Bronchial epithelial cell (primary cell): ENCODE results near the gene WDFY4. TPM values are rescaled to one million over a fixed set of nuclear protein-coding genes. Genes with fewer than 3 reads are reported as not detected.

ENCODE experiments used
- DNase-seq: peaks from one replicate; pipeline ENCODE4 v3.0.0-alpha.2; 2010; ENCODE audit warnings: low read depth
- FAIRE-seq: peaks from 2 replicates; lab custom pipeline; 2011; peaks lifted over from hg19 to GRCh38; lab: Jason Lieb, UNC
- H3K27me3 ChIP-seq: 2 replicates; pipeline ENCODE4 v1.5.1; 2011; ENCODE audit warnings: low read length; ENCODE audit not compliant: control insufficient read depth, insufficient read depth
- H3K36me3 ChIP-seq: 2 replicates; pipeline ENCODE4 v1.5.1; 2011; ENCODE audit warnings: low read length; ENCODE audit not compliant: control insufficient read depth, insufficient read depth
- H3K4me3 ChIP-seq: 2 replicates; pipeline ENCODE4 v1.5.1; 2011; ENCODE audit warnings: mild to moderate bottlenecking, low read depth, low read length, control low read depth
- CTCF ChIP-seq: IDR thresholded peaks from 2 replicates; pipeline ENCODE4 v1.5.1; 2011; ENCODE audit warnings: mild to moderate bottlenecking, moderate library complexity, low read length, control low read depth, inconsistent platforms; ENCODE audit not compliant: insufficient read depth, severe bottlenecking
- total RNA-seq: library from RNA; depleted of rRNA; stranded (reverse); fragments of >200 nt; gene quantifications from 2 replicates; pipeline ENCODE4 v1.2.1, GENCODE V29; 2014

WDFY4 gene
- total RNA-seq, 1 donor from 2014 or later, result under 0.01 TPM

DNA sequence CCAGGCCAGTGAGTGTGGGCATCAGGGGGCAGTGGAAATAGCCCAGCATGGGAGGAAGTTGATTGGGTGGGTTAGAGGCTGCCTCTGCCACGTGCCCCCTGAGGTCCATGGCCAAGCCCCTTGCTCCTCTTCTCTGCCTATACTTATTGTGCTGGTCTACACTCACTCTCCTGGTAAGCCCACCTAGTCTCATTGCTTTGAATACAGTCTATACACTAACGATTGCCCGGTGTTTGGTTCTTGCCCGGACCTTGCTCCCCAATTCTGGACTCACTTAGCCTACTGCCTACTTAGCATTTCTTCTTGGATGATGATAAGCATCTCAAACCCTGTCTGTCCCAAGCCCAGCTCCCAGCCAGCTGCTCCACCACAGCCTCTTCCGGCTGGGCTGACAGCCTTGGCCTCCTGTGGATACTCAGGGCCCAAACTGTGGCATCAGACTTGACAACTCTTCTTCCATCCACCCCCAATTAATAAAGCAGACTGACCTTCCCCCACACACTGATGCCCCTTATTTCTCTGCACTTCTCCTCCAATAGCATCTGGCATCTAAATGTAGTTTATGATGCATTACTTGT is 244.8 kb downstream of the WDFY4 start:
- TF ChIP-seq CTCF, result no peak
- FAIRE-seq (no peak), DNase-seq (no peak)
- H3K4me3 ChIP-seq, result no peak overlapping the region
- H3K36me3 ChIP-seq, result no peaks in the 10 kb centered on the region
- no peaks in the 10 kb centered on the region for H3K27me3 ChIP-seq

DNA sequence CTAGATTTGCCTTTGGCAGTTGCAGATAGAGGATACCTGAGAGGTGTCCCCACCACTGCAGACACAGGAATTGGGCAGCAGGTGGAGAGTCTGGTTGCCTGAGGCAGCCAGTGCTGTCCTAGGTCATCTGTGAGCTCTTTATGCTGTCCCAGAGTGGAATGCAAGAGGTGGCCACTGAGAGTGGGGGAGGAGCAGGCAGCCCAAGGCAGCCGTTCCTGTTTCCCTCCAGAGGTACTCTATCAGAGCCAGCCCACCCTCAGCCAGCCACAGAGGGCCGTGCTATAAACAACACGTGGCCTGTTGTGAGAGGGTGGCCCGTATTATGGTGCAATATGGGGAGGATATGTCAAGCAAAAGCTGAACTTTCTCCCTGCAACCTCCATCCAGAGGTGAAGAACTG is 246.5 kb downstream of the WDFY4 start:
- peaks cover 4% of the 10 kb centered on the region for H3K27me3 ChIP-seq
- no peak overlapping the region for H3K4me3 ChIP-seq
- no peaks in the 10 kb centered on the region for H3K36me3 ChIP-seq
- FAIRE-seq (no peak), DNase-seq (no peak)
- TF ChIP-seq CTCF, result no peak

DNA sequence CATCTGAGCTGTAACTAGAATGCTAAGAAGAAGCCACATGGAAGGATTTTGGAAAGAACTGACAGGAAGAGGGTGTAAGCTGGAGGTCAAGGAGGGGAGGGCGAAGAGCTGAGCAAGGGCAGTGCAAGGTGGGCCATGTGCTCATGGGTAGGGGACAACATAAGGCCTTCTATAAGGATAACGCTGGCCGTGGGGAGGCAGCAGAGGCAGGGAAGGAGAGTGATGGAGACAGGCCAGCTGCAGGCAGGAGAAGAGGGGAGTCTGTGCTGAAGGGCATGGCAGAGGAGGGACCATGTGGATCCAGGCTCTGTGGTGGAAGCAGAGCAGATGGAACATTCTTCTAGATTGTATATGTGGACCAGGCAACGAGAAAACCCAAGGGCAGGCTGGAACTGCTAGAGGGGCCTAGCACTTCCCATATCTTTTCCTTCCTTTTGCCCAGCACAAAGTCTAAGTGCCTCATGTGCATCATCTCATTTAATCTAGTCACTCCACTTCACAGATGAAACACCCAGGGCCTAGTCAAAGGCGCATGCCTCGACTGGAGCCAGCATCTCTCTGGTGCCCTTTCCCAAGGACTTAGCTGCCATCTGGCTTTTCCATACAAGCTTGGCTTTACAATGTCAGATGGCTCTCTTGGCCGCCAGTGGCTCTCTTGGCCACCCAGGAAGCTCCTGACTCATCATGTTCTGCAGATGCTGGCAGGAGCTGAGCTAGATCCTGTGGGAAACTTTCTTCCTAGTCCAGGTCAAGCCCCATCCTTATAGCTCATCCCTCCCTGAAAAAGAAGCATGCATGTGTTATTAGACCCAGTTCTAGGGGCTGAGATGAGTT is 248.4 kb downstream of the WDFY4 start:
- DNase-seq (no peak), FAIRE-seq (no peak)
- peaks cover 4% of the 10 kb centered on the region for H3K27me3 ChIP-seq
- no peaks in the 10 kb centered on the region for H3K36me3 ChIP-seq
- no peak overlapping the region for H3K4me3 ChIP-seq
- no peak for TF ChIP-seq CTCF

- Histone ChIP-seq H3K36me3 (no peaks in the 10 kb centered on the region), H3K4me3 (no peak overlapping the region), H3K27me3 (peaks cover 4% of the 10 kb centered on the region)
- no peak for FAIRE-seq
- no peak for DNase-seq
- no peak for TF ChIP-seq CTCF
Observed at GRCh38 chr10:48934672-48935501, 250.2 kb downstream of the WDFY4 start.

- H3K36me3 ChIP-seq, result no peaks in the 10 kb centered on the region
- DNase-seq, result no peak
- no peak for TF ChIP-seq CTCF
- peaks cover 4% of the 10 kb centered on the region for H3K27me3 ChIP-seq
- H3K4me3 ChIP-seq, result no peak overlapping the region
- FAIRE-seq, result no peak
Observed at GRCh38 chr10:48935577-48935976, 250.9 kb downstream of the WDFY4 start.
